ENCODE measurements around the gene ATP6V0C.

ATP6V0C gene

DNA sequence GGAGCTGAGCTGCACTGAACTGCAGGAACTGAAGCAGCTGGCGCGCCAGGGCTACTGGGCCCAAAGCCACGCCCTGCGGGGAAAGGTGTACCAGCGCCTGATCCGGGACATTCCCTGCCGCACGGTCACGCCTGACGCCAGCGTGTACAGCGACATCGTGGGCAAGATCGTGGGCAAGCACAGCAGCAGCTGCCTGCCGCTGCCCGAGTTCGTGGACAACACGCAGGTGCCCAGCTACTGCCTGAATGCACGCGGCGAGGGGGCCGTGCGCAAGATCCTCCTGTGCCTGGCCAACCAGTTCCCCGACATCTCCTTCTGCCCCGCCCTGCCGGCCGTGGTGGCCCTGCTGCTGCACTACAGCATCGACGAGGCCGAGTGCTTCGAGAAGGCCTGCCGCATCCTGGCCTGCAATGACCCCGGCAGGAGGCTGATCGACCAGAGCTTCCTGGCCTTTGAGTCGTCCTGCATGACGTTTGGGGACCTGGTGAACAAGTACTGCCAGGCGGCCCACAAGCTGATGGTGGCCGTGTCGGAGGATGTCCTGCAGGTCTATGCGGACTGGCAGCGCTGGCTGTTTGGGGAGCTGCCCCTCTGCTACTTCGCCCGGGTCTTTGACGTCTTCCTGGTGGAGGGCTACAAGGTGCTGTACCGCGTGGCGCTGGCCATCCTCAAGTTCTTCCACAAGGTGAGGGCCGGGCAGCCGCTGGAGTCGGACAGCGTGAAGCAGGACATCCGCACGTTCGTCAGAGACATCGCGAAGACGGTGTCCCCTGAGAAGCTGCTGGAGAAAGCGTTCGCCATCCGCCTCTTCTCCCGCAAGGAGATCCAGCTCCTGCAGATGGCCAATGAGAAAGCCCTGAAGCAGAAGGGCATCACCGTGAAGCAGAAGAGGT is 17.3 kb upstream of the ATP6V0C start:
- no peak overlapping the region for H3K27ac ChIP-seq

DNA sequence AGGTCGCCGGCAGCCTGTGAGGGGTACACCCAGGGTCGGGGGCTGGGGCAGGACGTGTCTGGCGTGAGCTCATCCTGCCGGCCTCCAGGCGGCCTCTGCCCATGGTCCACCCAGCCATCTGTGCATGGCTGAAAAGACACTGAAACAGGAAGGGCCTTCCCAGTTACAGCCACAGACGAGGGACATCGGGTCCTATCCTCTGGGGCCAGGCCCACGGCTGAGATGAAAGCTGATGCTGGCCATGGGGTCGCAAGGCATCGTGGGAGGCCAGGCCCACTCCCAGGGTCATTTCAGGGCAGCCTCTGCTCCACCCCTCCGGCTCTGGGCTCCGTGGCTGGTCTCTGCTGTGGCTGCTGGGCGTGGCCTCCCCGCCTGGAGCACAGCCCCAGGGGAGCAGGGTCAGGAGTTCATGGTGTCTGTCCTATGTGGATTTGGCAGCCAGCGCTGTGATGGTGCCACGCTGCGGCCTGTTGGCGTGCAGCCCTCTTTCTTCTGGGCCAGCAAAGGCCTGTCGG is 16.6 kb upstream of the ATP6V0C start:
- no peak overlapping the region for H3K27ac ChIP-seq
- TF ChIP-seq, protein P1, sequence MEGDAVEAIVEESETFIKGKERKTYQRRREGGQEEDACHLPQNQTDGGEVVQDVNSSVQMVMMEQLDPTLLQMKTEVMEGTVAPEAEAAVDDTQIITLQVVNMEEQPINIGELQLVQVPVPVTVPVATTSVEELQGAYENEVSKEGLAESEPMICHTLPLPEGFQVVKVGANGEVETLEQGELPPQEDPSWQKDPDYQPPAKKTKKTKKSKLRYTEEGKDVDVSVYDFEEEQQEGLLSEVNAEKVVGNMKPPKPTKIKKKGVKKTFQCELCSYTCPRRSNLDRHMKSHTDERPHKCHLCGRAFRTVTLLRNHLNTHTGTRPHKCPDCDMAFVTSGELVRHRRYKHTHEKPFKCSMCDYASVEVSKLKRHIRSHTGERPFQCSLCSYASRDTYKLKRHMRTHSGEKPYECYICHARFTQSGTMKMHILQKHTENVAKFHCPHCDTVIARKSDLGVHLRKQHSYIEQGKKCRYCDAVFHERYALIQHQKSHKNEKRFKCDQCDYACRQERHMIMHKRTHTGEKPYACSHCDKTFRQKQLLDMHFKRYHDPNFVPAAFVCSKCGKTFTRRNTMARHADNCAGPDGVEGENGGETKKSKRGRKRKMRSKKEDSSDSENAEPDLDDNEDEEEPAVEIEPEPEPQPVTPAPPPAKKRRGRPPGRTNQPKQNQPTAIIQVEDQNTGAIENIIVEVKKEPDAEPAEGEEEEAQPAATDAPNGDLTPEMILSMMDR (conservative IDR thresholded peaks at IDR 0.05): no peak

More for the DNA sequence above, 17.3 kb upstream of the ATP6V0C start:
- TF ChIP-seq, protein P1 (conservative IDR thresholded peaks at IDR 0.05): no peak

DNA sequence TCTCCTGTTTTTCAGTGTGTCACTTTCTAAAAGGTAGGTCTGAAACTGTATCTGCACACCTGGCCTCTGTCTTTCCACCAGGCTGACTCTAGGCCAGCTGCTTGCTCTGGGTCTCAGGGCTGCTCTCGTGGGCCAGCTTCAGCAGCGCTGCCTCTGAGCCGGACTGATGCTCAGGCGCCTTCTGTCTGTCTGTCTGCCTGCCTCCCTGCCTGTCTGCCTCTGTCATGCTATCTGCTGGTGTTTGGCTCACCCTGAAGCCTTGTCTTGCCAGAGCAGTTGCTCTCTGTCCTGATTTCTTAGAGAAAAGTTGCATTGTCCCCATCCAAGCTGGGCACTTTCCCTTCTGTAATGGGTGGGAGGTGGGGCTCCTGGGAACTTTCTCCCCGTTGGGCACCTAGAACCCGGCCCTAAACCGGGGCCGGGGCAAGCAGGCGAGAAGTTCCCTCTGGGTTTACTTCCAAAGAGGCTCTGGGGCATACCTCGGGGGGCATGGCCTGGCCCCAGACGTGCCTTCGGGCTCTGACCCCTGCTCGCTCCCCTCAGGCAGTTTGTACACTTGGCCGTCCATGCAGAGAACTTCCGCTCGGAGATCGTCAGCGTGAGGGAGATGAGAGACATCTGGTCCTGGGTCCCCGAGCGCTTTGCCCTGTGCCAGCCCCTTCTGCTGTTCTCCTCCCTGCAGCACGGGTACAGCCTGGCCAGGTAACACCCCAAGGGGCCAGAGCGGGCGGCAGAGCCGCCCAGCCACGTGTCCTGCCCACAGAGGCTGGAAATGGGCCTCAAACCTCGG is 15.9 kb upstream of the ATP6V0C start:
- TF ChIP-seq, protein P1 (conservative IDR thresholded peaks at IDR 0.05): no peak
- no peak overlapping the region for H3K27ac ChIP-seq

DNA sequence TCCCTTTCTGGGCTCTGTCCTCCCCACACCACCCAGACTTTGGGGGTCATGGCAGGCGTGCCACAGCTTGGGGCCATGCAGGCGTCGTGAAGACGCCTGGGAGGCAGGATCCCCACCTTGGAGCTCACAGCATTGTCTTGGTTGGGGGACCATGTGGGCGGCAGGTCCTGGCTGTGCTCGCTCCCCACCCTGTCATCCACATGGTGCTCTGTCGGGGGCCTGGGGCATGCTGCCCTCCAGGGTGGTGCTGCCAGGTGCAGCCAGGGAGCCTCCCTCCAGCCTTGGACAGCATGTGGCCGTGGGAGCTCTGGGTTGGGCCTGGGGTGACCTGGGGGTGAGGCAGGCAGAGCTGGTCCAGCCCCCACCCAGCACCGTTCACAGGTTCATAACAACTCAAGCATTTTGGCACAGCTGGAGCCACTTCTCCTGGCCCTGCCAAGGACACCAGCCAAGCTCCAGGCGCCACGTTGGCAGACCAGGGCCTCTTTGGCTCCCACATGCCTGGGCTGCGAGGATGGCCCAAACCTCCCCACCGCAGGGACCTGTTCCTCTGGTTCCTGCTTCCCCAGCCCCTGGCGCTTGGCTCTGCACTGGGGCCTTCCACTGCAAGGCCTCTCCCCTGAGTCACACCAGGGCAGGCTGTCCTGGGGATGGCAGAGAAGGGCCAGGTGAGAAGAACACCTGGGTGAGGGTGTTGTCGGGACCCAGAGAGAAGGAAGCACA is 15.1 kb upstream of the ATP6V0C start:
- TF ChIP-seq, protein P1 (conservative IDR thresholded peaks at IDR 0.05): no peak
- H3K27ac ChIP-seq: no peak overlapping the region

DNA sequence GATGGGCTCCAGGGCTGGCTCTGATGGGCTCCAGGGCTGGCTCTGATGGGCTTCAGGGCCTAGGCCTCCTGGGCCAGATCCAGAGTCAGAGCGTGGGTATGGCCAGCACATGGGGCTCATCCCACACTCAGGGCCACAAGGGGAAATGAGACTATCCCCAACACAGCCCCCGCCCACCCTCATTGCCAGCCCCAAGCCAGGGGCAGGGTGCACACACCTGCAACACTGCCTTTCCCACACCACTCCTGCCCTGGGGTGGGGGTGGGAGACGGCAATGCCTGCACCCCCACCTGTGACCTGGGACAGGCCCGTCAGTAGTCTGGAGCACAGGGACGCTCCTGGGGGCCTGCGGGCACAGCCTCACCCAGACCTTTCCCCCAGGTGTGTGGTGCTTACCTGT is 14.3 kb upstream of the ATP6V0C start:
- TF ChIP-seq, protein P1 (conservative IDR thresholded peaks at IDR 0.05): no peak
- no peak overlapping the region for H3K27ac ChIP-seq

DNA sequence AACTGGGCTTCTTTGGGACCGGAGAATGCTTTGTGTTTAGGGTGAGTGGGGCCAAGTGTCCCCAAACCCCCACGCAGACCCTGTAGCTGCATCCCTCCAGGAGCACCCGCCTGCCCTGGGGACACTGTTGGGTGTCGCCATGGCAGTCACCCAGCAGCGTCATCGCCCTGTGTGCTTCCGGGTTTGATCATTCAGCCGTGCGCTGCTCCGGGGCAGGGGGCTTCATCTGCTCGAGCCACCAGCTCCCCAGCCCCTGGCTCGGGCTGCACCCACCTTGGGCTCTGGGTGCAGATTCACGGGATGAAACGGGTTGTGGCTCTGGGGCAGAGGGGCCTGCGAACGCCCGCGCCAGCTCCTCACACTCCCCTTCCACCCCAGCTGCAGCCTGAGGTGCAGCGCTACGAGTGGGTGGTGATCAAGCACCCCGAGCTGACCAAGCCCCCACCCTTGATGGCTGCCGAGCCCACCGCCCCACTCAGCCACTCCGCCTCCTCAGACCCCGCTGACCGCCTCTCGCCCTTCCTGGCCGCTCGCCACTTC is 13.8 kb upstream of the ATP6V0C start:
- no peak overlapping the region for H3K27ac ChIP-seq
- TF ChIP-seq, protein P1 (conservative IDR thresholded peaks at IDR 0.05): no peak
